GM12865 (cell line): ENCODE results near the gene C1orf159.
"Not testable (repeated sequence)": the region's sequence is repeated elsewhere in the genome, so short reads cannot be mapped to it uniquely, and the experiment has no call there.

Experiments
- DNase-seq: peaks from one replicate; pipeline ENCODE4 v3.0.0; 2010; ENCODE audit warnings: low read depth
- H3K4me3 ChIP-seq: 2 replicates; pipeline ENCODE4 v1.5.1; 2011; ENCODE audit warnings: mild to moderate bottlenecking, low read depth, low read length, control low read depth
- TF ChIP-seq, protein P1 (sequence below): IDR thresholded peaks from 2 replicates; pipeline ENCODE4 v1.5.1; 2011; ENCODE audit warnings: low read length, control low read depth, low read depth, inconsistent platforms; ENCODE audit not compliant: insufficient read depth; ENCODE audit errors: missing control alignments

The C1orf159 gene

GRCh38 chr1:1156140-1157032 is 40.5 kb upstream of the C1orf159 start:
- H3K4me3 ChIP-seq = no peak overlapping the region
- TF ChIP-seq, protein P1, sequence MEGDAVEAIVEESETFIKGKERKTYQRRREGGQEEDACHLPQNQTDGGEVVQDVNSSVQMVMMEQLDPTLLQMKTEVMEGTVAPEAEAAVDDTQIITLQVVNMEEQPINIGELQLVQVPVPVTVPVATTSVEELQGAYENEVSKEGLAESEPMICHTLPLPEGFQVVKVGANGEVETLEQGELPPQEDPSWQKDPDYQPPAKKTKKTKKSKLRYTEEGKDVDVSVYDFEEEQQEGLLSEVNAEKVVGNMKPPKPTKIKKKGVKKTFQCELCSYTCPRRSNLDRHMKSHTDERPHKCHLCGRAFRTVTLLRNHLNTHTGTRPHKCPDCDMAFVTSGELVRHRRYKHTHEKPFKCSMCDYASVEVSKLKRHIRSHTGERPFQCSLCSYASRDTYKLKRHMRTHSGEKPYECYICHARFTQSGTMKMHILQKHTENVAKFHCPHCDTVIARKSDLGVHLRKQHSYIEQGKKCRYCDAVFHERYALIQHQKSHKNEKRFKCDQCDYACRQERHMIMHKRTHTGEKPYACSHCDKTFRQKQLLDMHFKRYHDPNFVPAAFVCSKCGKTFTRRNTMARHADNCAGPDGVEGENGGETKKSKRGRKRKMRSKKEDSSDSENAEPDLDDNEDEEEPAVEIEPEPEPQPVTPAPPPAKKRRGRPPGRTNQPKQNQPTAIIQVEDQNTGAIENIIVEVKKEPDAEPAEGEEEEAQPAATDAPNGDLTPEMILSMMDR = no peak
- no peak for DNase-seq

GRCh38 chr1:1155258-1155657 is 39.4 kb upstream of the C1orf159 start:
- H3K4me3 ChIP-seq = no peak overlapping the region
- TF ChIP-seq, protein P1 = no peak
- DNase-seq = no peak

DNA sequence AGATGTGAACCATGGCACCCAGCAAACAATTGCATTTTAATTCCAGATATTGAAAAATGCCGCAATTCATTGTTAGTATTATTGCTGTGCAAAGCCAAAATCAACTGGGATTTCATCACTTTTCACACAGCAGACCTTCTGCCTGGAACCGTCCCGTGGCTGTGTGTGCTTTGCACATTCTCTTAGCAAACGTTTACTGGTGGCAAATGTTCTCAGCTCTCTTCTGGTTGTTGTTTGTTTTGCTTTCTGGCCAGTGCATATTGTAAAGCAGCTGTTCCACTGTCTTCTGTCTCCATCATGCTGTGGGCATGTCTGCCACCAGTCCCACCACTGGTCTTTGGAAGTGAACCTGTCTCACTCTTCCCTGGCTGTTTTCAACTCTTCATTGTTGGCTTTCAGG is 38.0 kb upstream of the C1orf159 start:
- H3K4me3 ChIP-seq = no peak overlapping the region
- TF ChIP-seq, protein P1 = no peak
- DNase-seq = no peak

DNA sequence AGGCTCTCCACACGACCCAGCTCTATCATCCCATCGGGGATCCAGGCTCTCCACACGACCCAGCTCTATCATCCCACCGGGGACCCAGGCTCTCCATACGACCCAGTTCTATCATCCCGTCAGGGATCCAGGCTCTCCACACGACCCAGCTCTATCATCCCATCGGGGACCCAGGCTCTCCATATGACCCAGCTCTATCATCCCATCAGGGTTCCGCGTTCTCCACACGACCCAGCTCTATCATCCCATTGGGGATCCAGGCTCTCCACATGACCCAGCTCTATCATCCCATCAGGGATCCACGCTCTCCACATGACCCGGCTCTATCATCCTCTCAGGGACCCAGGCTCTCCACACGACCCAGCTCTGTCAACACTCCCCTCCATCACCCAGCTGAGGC is 37.3 kb upstream of the C1orf159 start:
- DNase-seq, H3K4me3 ChIP-seq: not testable (repeated sequence)

DNA sequence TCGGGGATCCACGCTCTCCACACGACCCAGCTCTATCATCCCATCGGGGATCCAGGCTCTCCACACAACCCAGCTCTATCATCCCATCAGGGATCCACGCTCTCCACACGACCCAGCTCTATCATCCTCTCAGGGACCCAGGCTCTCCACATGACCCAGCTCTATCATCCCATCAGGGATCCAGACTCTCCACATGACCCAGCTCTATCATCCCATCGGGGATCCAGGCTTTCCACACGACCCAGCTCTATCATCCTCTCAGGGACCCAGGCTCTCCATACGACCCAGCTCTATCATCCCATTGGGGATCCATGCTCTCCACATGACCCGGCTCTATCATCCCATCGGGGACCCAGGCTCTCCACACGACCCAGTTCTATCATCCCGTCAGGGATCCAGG is 36.5 kb upstream of the C1orf159 start:
- not testable (repeated sequence) for H3K4me3 ChIP-seq, DNase-seq

- no peak for DNase-seq
- TF ChIP-seq, protein P1 = no peak
- no peak overlapping the region for H3K4me3 ChIP-seq
Observed at GRCh38 chr1:1151306-1151705, 35.4 kb upstream of the C1orf159 start.

- H3K4me3 ChIP-seq = no peak overlapping the region
- DNase-seq = no peak
- TF ChIP-seq, protein P1 = no peak
Observed at GRCh38 chr1:1150100-1150499, 34.2 kb upstream of the C1orf159 start.

GRCh38 chr1:1149416-1149815 is 33.5 kb upstream of the C1orf159 start:
- TF ChIP-seq, protein P1 = no peak
- no peak for DNase-seq
- H3K4me3 ChIP-seq = no peak overlapping the region
